Hematopoietic multipotent progenitor cell treated with erythropoietin and hydrocortisone succinate and interleukin-3 and kit ligand, for 4 days (in vitro differentiated cells): ENCODE measurements around the gene GLMP.
"Not testable (repeated sequence)": the region's sequence is repeated elsewhere in the genome, so short reads cannot be mapped to it uniquely, and the experiment has no call there.

ENCODE experiments used
- DNase-seq: peaks from one replicate; pipeline ENCODE4 v3.0.0-alpha.2; 2015

Gene GLMP

GRCh38 chr1:156295391-156295947 lies at the start of gene GLMP:
Gene GLMP, minus strand, starts transcription at chr1:156295679. Its CDS starts 34 bp downstream, at chr1:156295645.
- peak; percentile 86 for DNase-seq

GRCh38 chr1:156344409-156344808 lies 48.9 kb upstream of the GLMP start:
- DNase-seq: no peak

- DNase-seq: no peak
These were observed 46.9 kb upstream of the GLMP start for GRCh38 chr1:156342166-156342955.

GRCh38 chr1:156338180-156338976 lies 42.9 kb upstream of the GLMP start, which contains the start of the genes CCT3 and TSACC:
Gene CCT3, minus strand, starts transcription at chr1:156338292. Its CDS starts 108 bp downstream, at chr1:156338184.
Gene TSACC, plus strand, starts transcription at chr1:156338526. Its CDS starts 1,232 bp downstream, at chr1:156339758.
- DNase-seq: peak; percentile 100

- no peak for DNase-seq
These were observed 42.4 kb upstream of the GLMP start for GRCh38 chr1:156337888-156338179.

- no peak for DNase-seq
These were observed 41.8 kb upstream of the GLMP start for GRCh38 chr1:156337052-156337887.

GRCh38 chr1:156336242-156336641 lies 40.8 kb upstream of the GLMP start:
- DNase-seq: peak; percentile 73

- not testable (repeated sequence) for DNase-seq
These were observed 27.7 kb upstream of the GLMP start for GRCh38 chr1:156323179-156323578.

GRCh38 chr1:156320560-156320959 lies 25.1 kb upstream of the GLMP start:
- DNase-seq: no peak

GRCh38 chr1:156319664-156320063 lies 24.2 kb upstream of the GLMP start:
- peak; percentile 63 for DNase-seq

GRCh38 chr1:156316909-156317308 lies 21.4 kb upstream of the GLMP start:
- DNase-seq: no peak

- peak; percentile 27 for DNase-seq
These were observed 15.5 kb upstream of the GLMP start for GRCh38 chr1:156310962-156311361.

- DNase-seq: no peak
These were observed 12.6 kb upstream of the GLMP start for GRCh38 chr1:156308078-156308477.

GRCh38 chr1:156305215-156305614 lies 9.7 kb upstream of the GLMP start:
- DNase-seq: no peak

GRCh38 chr1:156303241-156303640 lies 7.8 kb upstream of the GLMP start:
- no peak for DNase-seq

GRCh38 chr1:156298852-156299357 lies 3.4 kb upstream of the GLMP start, which contains the start of gene VHLL:
Gene VHLL, minus strand, starts transcription at chr1:156299307. Its CDS starts 118 bp downstream, at chr1:156299189.
- no peak for DNase-seq

- no peak for DNase-seq
These were observed 1.6 kb downstream of the GLMP start for GRCh38 chr1:156293895-156294294.

- DNase-seq: no peak
These were observed 2.4 kb downstream of the GLMP start for GRCh38 chr1:156293098-156293434.

- DNase-seq: peak; percentile 91
These were observed 4.0 kb downstream of the GLMP start for GRCh38 chr1:156291226-156292061.

GRCh38 chr1:156289857-156290256 lies 5.6 kb downstream of the GLMP start:
- no peak for DNase-seq

- DNase-seq: no peak
These were observed 9.4 kb downstream of the GLMP start for GRCh38 chr1:156286061-156286460.

- no peak for DNase-seq
These were observed 10.0 kb downstream of the GLMP start for GRCh38 chr1:156285437-156285836.
